Neural cell (in vitro differentiated cells): ENCODE data around the gene RDM1.

Experiments used
- EP300 ChIP-seq: fragments of 450-650 bp; conservative IDR thresholded peaks from 2 replicates; pipeline ENCODE4 v1.6.1; 2014; ENCODE audit warnings: antibody characterized with exemption, mild to moderate bottlenecking, moderate library complexity; ENCODE audit not compliant: poor library complexity, severe bottlenecking
- EZH2 ChIP-seq: fragments of 200-600, 300-800 bp; shearing (Covaris generic), sonication (generic); IDR thresholded peaks from 2 replicates; pipeline ENCODE4 v1.6.1; 2014; ENCODE audit warnings: antibody characterized with exemption, low read length, borderline replicate concordance, mild to moderate bottlenecking; ENCODE audit not compliant: insufficient read depth, poor library complexity, severe bottlenecking
- POLR2AphosphoS5 ChIP-seq: IDR thresholded peaks from 2 replicates; pipeline ENCODE4 v1.6.1; 2012
- TAF1 ChIP-seq: IDR thresholded peaks from 2 replicates; pipeline ENCODE4 v1.6.1; 2012; ENCODE audit warnings: low read depth
- TF ChIP-seq, protein P1 (sequence below): fragments of 450-650 bp; IDR thresholded peaks from 2 replicates; pipeline ENCODE4 v1.5.1; 2014; ENCODE audit warnings: antibody characterized with exemption, mild to moderate bottlenecking, moderate library complexity; ENCODE audit not compliant: poor library complexity, severe bottlenecking
- TF ChIP-seq, protein P2 (sequence below): IDR thresholded peaks from 2 replicates; pipeline ENCODE4 v1.6.1; 2012; ENCODE audit warnings: borderline replicate concordance

DNA sequence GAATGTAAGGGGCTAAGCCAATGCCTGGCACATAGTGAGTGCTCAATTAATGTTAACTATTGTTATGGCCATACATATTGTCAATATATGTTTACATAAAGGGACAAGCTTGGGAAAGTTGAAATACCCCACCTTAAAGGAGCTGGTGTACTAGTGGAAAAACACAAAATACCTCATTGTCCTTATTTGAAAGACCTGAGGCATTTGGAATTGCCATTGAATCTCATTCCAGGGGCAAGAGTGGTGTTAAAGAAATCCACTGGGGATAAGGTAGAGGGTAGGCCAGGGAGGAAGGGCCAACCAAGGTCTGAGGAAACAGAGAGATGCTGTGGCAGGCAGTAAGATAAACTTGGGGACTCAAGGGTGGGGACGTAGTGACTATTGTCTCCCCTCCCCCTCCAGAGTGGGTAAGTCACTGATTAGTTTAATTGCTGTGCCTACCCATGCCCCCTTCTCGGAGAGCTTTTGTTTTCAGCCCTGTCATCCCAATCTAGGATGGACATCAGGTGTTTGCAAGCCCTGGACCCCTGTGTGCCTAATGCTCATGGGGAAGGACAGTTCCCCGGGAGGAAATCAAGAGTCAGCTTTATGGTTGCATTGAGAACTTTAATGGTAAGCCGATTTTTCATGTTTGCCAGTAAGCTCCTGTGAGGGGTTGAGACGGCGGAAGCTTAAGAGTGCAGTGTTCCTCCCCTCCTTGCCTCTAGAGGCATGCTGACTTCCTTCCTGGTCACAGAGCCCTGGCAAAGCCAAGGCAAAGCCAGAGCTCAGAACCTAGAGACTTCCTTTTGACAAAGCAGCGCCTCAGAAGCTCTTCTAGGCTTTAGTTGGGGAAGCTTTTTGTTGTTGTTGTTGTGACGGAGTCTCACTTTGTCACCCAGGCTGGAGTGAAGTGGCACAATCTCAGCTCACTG is 59.4 kb downstream of the RDM1 start:
- TF ChIP-seq, protein P1, sequence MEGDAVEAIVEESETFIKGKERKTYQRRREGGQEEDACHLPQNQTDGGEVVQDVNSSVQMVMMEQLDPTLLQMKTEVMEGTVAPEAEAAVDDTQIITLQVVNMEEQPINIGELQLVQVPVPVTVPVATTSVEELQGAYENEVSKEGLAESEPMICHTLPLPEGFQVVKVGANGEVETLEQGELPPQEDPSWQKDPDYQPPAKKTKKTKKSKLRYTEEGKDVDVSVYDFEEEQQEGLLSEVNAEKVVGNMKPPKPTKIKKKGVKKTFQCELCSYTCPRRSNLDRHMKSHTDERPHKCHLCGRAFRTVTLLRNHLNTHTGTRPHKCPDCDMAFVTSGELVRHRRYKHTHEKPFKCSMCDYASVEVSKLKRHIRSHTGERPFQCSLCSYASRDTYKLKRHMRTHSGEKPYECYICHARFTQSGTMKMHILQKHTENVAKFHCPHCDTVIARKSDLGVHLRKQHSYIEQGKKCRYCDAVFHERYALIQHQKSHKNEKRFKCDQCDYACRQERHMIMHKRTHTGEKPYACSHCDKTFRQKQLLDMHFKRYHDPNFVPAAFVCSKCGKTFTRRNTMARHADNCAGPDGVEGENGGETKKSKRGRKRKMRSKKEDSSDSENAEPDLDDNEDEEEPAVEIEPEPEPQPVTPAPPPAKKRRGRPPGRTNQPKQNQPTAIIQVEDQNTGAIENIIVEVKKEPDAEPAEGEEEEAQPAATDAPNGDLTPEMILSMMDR: no peak
- no peak for TF ChIP-seq POLR2AphosphoS5
- TF ChIP-seq TAF1: no peak
- TF ChIP-seq, protein P2, sequence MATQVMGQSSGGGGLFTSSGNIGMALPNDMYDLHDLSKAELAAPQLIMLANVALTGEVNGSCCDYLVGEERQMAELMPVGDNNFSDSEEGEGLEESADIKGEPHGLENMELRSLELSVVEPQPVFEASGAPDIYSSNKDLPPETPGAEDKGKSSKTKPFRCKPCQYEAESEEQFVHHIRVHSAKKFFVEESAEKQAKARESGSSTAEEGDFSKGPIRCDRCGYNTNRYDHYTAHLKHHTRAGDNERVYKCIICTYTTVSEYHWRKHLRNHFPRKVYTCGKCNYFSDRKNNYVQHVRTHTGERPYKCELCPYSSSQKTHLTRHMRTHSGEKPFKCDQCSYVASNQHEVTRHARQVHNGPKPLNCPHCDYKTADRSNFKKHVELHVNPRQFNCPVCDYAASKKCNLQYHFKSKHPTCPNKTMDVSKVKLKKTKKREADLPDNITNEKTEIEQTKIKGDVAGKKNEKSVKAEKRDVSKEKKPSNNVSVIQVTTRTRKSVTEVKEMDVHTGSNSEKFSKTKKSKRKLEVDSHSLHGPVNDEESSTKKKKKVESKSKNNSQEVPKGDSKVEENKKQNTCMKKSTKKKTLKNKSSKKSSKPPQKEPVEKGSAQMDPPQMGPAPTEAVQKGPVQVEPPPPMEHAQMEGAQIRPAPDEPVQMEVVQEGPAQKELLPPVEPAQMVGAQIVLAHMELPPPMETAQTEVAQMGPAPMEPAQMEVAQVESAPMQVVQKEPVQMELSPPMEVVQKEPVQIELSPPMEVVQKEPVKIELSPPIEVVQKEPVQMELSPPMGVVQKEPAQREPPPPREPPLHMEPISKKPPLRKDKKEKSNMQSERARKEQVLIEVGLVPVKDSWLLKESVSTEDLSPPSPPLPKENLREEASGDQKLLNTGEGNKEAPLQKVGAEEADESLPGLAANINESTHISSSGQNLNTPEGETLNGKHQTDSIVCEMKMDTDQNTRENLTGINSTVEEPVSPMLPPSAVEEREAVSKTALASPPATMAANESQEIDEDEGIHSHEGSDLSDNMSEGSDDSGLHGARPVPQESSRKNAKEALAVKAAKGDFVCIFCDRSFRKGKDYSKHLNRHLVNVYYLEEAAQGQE: no peak
- TF ChIP-seq EZH2: no peak
- TF ChIP-seq EP300: no peak
